Body of pancreas (tissue), 4 donors: ENCODE results near the gene TMEM185B. TPM values are rescaled to one million over a fixed set of nuclear protein-coding genes. Genes with fewer than 3 reads are reported as not detected.

Source experiments
- ATAC-seq: fragments of 150-250 bp; one replicate; pipeline ENCODE4 v1.9.1; 2016
- DNase-seq, 4 donors: peaks; one replicate each; pipeline ENCODE4 v3.0.0-alpha.2; 2019
- H3K27ac ChIP-seq, 4 donors: fragments of 200-600 bp; sonication (generic); 1 replicate in 3 of 4; 2 replicates in 1 of 4; pipeline versions ENCODE4 v1.5.1 to v1.6.1; 2016 to 2019; ENCODE audit warnings: mild to moderate bottlenecking in 1 of 4, mixed read lengths in 1 of 4, moderate library complexity in 1 of 4
- H3K27me3 ChIP-seq, 2 donors: fragments of 200-600 bp; sonication (generic); one replicate each; pipeline ENCODE4 v1.6.0; 2016; ENCODE audit warnings: mild to moderate bottlenecking in 1 of 2
- H3K36me3 ChIP-seq, 2 donors: fragments of 200-600 bp; sonication (generic); replicated peaks in 1 of 2; 2 replicates each; pipeline ENCODE4 v1.5.1; 2016; ENCODE audit warnings: low read depth in 2 of 2; ENCODE audit not compliant: insufficient read depth in 1 of 2
- H3K4me1 ChIP-seq: fragments of 200-600 bp; sonication (generic); one replicate; pipeline ENCODE4 v1.6.0; 2016
- H3K4me3 ChIP-seq, 2 donors: fragments of 200-600 bp; sonication (generic); 1 replicate in 1 of 2; 2 replicates in 1 of 2; pipeline ENCODE4 v1.5.1; 2016 to 2019
- H3K9me3 ChIP-seq, 3 donors: fragments of 200-600 bp; sonication (generic); 1 replicate in 2 of 3; 2 replicates in 1 of 3; pipeline ENCODE4 v1.5.1; 2016
- POLR2A ChIP-seq, 3 donors: fragments of 450-650 bp; IDR thresholded peaks; one replicate each; pipeline ENCODE4 v1.6.1; 2016; ENCODE audit warnings: antibody characterized with exemption in 3 of 3, mild to moderate bottlenecking in 2 of 3
- WGBS, 2 donors: methylation state at CpG; one replicate each; pipeline ENCODE4 v1.1.5; 2017; 5-methylcytosine and 5-hydroxymethylcytosine counted together
- intact Hi-C: fragments of 100-400 bp; cut with DNase I; formaldehyde crosslinking; loops from one replicate; pipeline ENCODE4 v1.15.1; 2023
- total RNA-seq, 2 donors: library from RNA; depleted of rRNA; stranded (reverse); fragments of >200 nt; gene quantifications; one replicate each; pipeline ENCODE4 v1.1.0, GENCODE V29; 2016
- TF ChIP-seq, protein P1 (sequence below), 7 experiments: fragments of 450-650 bp in 4 of 7; fragments of 200-600 bp in 3 of 7; sonication (generic) in 3 of 7; IDR thresholded peaks; one replicate each; pipeline ENCODE4 v1.5.1; 2016 to 2019; ENCODE audit warnings: antibody characterized with exemption in 7 of 7

TMEM185B gene
- total RNA-seq, 2 donors from 2014 or later, result 18.7 to 46.5 TPM

DNA sequence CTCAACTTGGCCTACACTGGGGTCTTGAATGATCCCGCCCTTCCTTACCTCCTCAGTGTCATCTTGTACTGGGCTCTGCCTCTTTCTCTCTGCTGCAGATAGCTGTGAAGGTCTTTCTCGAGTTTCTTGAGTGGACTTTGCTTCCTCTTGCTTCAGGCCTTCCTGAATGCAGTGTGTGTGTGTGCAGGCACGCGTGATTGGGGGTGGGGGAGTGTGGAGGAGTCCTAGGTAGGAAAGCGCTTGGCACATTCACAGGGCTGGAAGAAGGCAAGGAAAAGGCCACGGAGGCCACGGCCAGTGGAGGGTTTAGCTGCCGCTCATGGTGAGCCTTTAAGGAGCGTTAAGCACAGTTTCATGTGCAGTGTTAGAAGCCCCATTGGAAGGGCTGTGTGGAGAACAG, 35.0 kb upstream of the TMEM185B start:
- Histone ChIP-seq H3K27me3 (no peaks in the 10 kb centered on the region), H3K4me1 (peaks cover 10% of the 10 kb centered on the region), H3K36me3 (no peaks in the 10 kb centered on the region), H3K27ac (no peak overlapping the region), H3K4me3 (no peak overlapping the region), H3K9me3 (no peaks in the 10 kb centered on the region)
- intact Hi-C loops, result no loop called here
- ATAC-seq (no peak), DNase-seq (no peak)
- WGBS, 2 donors, result 74 to 85% methylated on average over 9 of the region's 9 CpGs
- TF ChIP-seq, protein P1, sequence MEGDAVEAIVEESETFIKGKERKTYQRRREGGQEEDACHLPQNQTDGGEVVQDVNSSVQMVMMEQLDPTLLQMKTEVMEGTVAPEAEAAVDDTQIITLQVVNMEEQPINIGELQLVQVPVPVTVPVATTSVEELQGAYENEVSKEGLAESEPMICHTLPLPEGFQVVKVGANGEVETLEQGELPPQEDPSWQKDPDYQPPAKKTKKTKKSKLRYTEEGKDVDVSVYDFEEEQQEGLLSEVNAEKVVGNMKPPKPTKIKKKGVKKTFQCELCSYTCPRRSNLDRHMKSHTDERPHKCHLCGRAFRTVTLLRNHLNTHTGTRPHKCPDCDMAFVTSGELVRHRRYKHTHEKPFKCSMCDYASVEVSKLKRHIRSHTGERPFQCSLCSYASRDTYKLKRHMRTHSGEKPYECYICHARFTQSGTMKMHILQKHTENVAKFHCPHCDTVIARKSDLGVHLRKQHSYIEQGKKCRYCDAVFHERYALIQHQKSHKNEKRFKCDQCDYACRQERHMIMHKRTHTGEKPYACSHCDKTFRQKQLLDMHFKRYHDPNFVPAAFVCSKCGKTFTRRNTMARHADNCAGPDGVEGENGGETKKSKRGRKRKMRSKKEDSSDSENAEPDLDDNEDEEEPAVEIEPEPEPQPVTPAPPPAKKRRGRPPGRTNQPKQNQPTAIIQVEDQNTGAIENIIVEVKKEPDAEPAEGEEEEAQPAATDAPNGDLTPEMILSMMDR (IDR thresholded peaks at IDR 0.05), result no peak
- TF ChIP-seq POLR2A (IDR thresholded peaks at IDR 0.05), result no peak

DNA sequence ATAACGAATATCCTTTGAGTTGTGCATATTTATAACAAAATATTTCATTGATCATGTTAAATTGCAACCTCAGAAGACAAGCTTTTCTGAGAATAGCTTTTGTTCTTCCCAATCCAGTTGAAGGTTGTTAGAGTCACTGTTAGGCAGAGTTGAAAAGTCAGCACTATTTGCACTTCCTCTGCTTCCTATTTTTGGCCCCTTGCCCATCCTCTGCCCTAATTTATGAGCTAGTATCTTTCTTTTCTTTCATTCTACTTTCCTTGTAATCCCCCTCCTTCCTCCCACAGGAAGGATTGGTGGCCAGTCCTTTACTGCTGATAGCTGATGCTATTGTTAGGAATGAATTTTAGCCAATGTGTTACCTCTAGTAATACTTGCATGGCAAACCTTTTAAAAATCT, 34.3 kb upstream of the TMEM185B start:
- Histone ChIP-seq H3K36me3 (no peaks in the 10 kb centered on the region), H3K27me3 (no peaks in the 10 kb centered on the region), H3K27ac (no peak overlapping the region), H3K4me1 (peaks cover 10% of the 10 kb centered on the region), H3K4me3 (no peak overlapping the region), H3K9me3 (no peaks in the 10 kb centered on the region)
- intact Hi-C loops, result no loop called here
- WGBS, 2 donors, result 36 to 38% methylated on average over 1 of the region's 1 CpG
- no peak for TF ChIP-seq POLR2A (IDR thresholded peaks at IDR 0.05)
- TF ChIP-seq, protein P1 (IDR thresholded peaks at IDR 0.05), result no peak
- peak in 1 of 4 donors; percentile 33 for DNase-seq
- no peak for ATAC-seq

- Histone ChIP-seq H3K4me3 (no peak overlapping the region), H3K4me1 (peaks cover 13% of the 10 kb centered on the region), H3K27me3 (no peaks in the 10 kb centered on the region), H3K9me3 (no peaks in the 10 kb centered on the region), H3K36me3 (no peaks in the 10 kb centered on the region), H3K27ac (no peak overlapping the region)
- intact Hi-C loops, result no loop called here
- DNase-seq (no peak), ATAC-seq (no peak)
- no peak for TF ChIP-seq POLR2A (IDR thresholded peaks at IDR 0.05)
- TF ChIP-seq, protein P1 (IDR thresholded peaks at IDR 0.05), result no peak
- WGBS, 2 donors, result 67% methylated on average over 1 of the region's 1 CpG
Measured at GRCh38 chr2:120256651-120257000, 33.4 kb upstream of the TMEM185B start.

DNA sequence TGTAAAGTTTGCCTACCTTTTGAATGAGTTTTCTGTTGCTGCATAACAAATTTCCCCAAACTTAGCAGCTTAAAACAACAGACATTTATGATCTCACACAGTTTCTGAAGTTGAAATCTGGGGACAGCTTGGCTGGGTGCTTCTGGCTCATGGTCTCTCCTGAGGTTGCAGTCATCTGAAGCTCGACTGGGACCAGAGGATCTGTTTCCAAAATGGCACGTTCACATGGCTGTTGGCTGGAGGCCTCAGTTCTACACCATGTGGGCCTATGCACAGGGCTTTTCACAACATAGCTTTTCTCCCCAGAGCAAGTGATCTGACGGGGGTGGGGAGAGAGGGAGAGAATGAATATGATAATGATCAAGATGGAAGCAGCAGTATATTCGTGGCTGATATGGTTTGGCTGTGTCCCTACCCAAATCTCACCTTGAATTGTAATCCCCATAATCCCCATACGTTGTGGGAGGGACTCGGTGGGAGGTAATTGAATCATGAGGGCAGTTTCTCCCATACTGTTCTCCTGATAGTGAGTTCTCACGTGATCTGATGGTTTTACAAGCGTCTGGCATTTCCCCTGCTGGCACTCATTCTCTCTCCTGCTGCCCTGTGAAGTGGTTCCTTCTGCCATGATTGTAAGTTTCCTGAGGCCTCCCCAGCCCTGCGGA, 32.9 kb upstream of the TMEM185B start:
- intact Hi-C loops, result no loop called here
- Histone ChIP-seq H3K4me1 (peaks cover 13% of the 10 kb centered on the region), H3K4me3 (no peak overlapping the region), H3K27me3 (no peaks in the 10 kb centered on the region), H3K27ac (no peak overlapping the region), H3K9me3 (no peaks in the 10 kb centered on the region), H3K36me3 (no peaks in the 10 kb centered on the region)
- DNase-seq (no peak), ATAC-seq (no peak)
- TF ChIP-seq POLR2A (IDR thresholded peaks at IDR 0.05), result no peak
- WGBS, 2 donors, result 70 to 81% methylated on average over 7 to 9 of the region's 9 CpGs

DNA sequence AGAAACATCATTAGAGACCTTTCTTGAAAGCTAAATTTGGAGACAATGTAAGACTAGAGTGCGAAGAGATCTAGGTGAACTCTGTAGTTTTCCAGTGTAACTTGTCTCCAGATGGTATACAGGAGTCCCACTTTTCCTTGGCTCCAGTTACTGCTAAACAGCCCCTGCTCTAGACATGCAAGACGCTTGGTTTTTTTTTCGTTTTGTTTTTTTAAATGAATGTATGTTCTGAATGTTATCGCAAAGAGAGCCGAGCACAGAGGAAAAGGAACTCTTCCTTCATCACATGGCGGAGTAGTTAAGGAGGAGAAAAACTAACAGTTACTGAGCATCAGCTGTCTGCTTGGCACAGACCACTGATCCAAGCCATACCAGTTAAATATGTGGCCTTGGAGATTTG, 31.9 kb upstream of the TMEM185B start:
- WGBS, 2 donors, result 75 to 87% methylated on average over 6 of the region's 6 CpGs
- ATAC-seq (no peak), DNase-seq (no peak)
- Histone ChIP-seq H3K9me3 (no peaks in the 10 kb centered on the region), H3K27ac (no peak overlapping the region), H3K4me3 (no peak overlapping the region), H3K36me3 (no peaks in the 10 kb centered on the region), H3K4me1 (peaks cover 13% of the 10 kb centered on the region), H3K27me3 (no peaks in the 10 kb centered on the region)
- no peak for TF ChIP-seq POLR2A (IDR thresholded peaks at IDR 0.05)
- TF ChIP-seq, protein P1 (IDR thresholded peaks at IDR 0.05), result no peak
- intact Hi-C loops, result no loop called here
